SK-N-SH (cell line): ENCODE results near the gene PDE9A. TPM values are rescaled to one million over a fixed set of nuclear protein-coding genes. Genes with fewer than 3 reads are reported as not detected.

ENCODE experiments used
- CTCF ChIA-PET: fragments of 300-600, 350-600 bp; formaldehyde crosslinking; extraction: SDS; loops from one replicate; lab custom pipeline; 2021; lab: Yijun Ruan, JAX
- POLR2A ChIA-PET: fragments of 350-600 bp; sonication (Branson Sonifier 250); formaldehyde crosslinking; extraction: SDS; loops from one replicate; lab custom pipeline; 2020; ENCODE audit warnings: antibody characterized with exemption, inconsistent platforms; lab: Yijun Ruan, JAX
- DNase-seq: peaks from one replicate; pipeline ENCODE4 v3.0.0; 2012
- H2AFZ ChIP-seq: fragments of 200-600 bp; sonication (generic); 2 replicates; pipeline ENCODE4 v1.8.1; 2016; ENCODE audit warnings: antibody characterized with exemption, mild to moderate bottlenecking, low read depth
- H3F3A ChIP-seq: fragments of 200-600 bp; sonication (generic); replicated peaks from 2 replicates; pipeline ENCODE3; 2016; ENCODE audit warnings: antibody characterized with exemption, mild to moderate bottlenecking; ENCODE audit not compliant: insufficient read depth
- H3K27ac ChIP-seq, 2 experiments: fragments of 200-500 bp in 1 of 2; fragments of 200-600 bp in 1 of 2; sonication (Bioruptor generic) in 1 of 2; sonication (generic), shearing (Covaris generic) in 1 of 2; 2 replicates each; pipeline versions ENCODE4 v1.5.1 to v1.6.1; 2014 to 2016; ENCODE audit warnings: low read depth in 2 of 2, inconsistent platforms in 1 of 2, low read length in 1 of 2, mild to moderate bottlenecking in 1 of 2, mixed read lengths in 1 of 2
- H3K27me3 ChIP-seq: fragments of 200-600 bp; sonication (generic), shearing (Covaris generic); 2 replicates; pipeline ENCODE4 v1.6.1; 2016; ENCODE audit warnings: mixed run types; ENCODE audit not compliant: insufficient read depth
- H3K36me3 ChIP-seq, 2 experiments: fragments of 200-500 bp in 1 of 2; fragments of 200-600 bp in 1 of 2; sonication (Bioruptor generic) in 1 of 2; sonication (generic) in 1 of 2; replicated peaks in 1 of 2; 2 replicates each; pipeline versions ENCODE3 to v1.5.1; 2014 to 2016; ENCODE audit warnings: low read length in 1 of 2, mild to moderate bottlenecking in 1 of 2; ENCODE audit not compliant: insufficient read depth in 2 of 2, control insufficient read depth in 1 of 2
- H3K4me1 ChIP-seq, 2 experiments: fragments of 200-500 bp in 1 of 2; fragments of 200-600 bp in 1 of 2; sonication (Bioruptor generic) in 1 of 2; sonication (generic), shearing (Covaris generic) in 1 of 2; 2 replicates each; pipeline versions ENCODE4 v1.5.1 to v1.6.1; 2014 to 2016; ENCODE audit warnings: low read depth in 1 of 2, low read length in 1 of 2, mixed run types in 1 of 2; ENCODE audit not compliant: insufficient read depth in 2 of 2, control insufficient read depth in 1 of 2
- H3K4me2 ChIP-seq: fragments of 200-600 bp; sonication (generic), shearing (Covaris generic); 2 replicates; pipeline ENCODE4 v1.6.1; 2017; ENCODE audit warnings: mixed run types
- H3K4me3 ChIP-seq, 2 experiments: fragments of 200-500 bp in 1 of 2; fragments of 200-600 bp in 1 of 2; sonication (Bioruptor generic) in 1 of 2; sonication (generic), shearing (Covaris generic) in 1 of 2; 2 replicates each; pipeline versions ENCODE4 v1.5.1 to v1.8.1; 2014 to 2016; ENCODE audit warnings: low read depth in 2 of 2, inconsistent platforms in 1 of 2, low read length in 1 of 2, mild to moderate bottlenecking in 1 of 2, mixed read lengths in 1 of 2, moderate library complexity in 1 of 2
- H3K79me2 ChIP-seq: fragments of 200-600 bp; sonication (generic); 2 replicates; pipeline ENCODE4 v1.8.1; 2017; ENCODE audit warnings: mild to moderate bottlenecking; ENCODE audit not compliant: insufficient read depth
- H3K9ac ChIP-seq: fragments of 200-600 bp; sonication (generic); 2 replicates; pipeline ENCODE4 v1.6.1; 2017; ENCODE audit warnings: mixed run types
- H3K9me2 ChIP-seq: fragments of 200-600 bp; sonication (generic); 2 replicates; pipeline ENCODE4 v1.6.1; 2017; ENCODE audit warnings: mixed run types
- H3K9me3 ChIP-seq: fragments of 200-600 bp; sonication (generic); 2 replicates; pipeline ENCODE4 v1.6.1; 2017; ENCODE audit warnings: mixed run types, mild to moderate bottlenecking, moderate library complexity
- H4K20me1 ChIP-seq: fragments of 200-600 bp; sonication (generic); 2 replicates; pipeline ENCODE4 v1.6.1; 2017; ENCODE audit warnings: mild to moderate bottlenecking, mixed run types; ENCODE audit not compliant: insufficient read depth
- ELF1 ChIP-seq: IDR thresholded peaks from 2 replicates; pipeline ENCODE4 v1.4.0; 2012
- EP300 ChIP-seq, 2 experiments: IDR thresholded peaks; 2 replicates each; pipeline versions ENCODE4 v1.4.0 to v1.6.1; 2012; ENCODE audit warnings: borderline replicate concordance in 1 of 2, low read depth in 1 of 2, low read length in 1 of 2
- FOSL2 ChIP-seq: IDR thresholded peaks from 2 replicates; pipeline ENCODE4 v1.4.0; 2012; ENCODE audit warnings: low read depth, mild to moderate bottlenecking, moderate library complexity, borderline replicate concordance
- GABPA ChIP-seq: IDR thresholded peaks from 2 replicates; pipeline ENCODE4 v1.4.0; 2012; ENCODE audit warnings: low read depth, mild to moderate bottlenecking
- GATA2 ChIP-seq: sonication (generic); formaldehyde crosslinking; IDR thresholded peaks from 2 replicates; pipeline ENCODE4 v1.5.0; 2020; ENCODE audit warnings: mild to moderate bottlenecking, missing genetic modification reagents
- IRF3 ChIP-seq: fragments of 150-350 bp; IDR thresholded peaks from 2 replicates; pipeline ENCODE4 v1.6.1; 2016; ENCODE audit warnings: mild to moderate bottlenecking, low read depth, low read length
- MEF2A ChIP-seq: IDR thresholded peaks from 2 replicates; pipeline ENCODE4 v1.4.0; 2012; ENCODE audit warnings: low read depth, borderline replicate concordance
- NFIC ChIP-seq: IDR thresholded peaks from 2 replicates; pipeline ENCODE4 v1.4.0; 2012; ENCODE audit warnings: borderline replicate concordance
- POLR2AphosphoS5 ChIP-seq: IDR thresholded peaks from 2 replicates; pipeline ENCODE4 v1.6.1; 2012; ENCODE audit warnings: low read depth, low read length
- RCOR1 ChIP-seq: fragments of 150-350 bp; IDR thresholded peaks from 2 replicates; pipeline ENCODE4 v1.6.1; 2017; ENCODE audit warnings: antibody characterized with exemption, low read length
- REST ChIP-seq: IDR thresholded peaks from 2 replicates; pipeline ENCODE4 v1.6.1; 2012; ENCODE audit warnings: mild to moderate bottlenecking, low read depth, low read length, moderate library complexity
- RFX5 ChIP-seq: IDR thresholded peaks from 2 replicates; pipeline ENCODE4 v1.6.1; 2012; ENCODE audit warnings: mild to moderate bottlenecking, improper control_type of control experiment, low read length
- SIN3A ChIP-seq: IDR thresholded peaks from 2 replicates; pipeline ENCODE4 v1.6.1; 2012; ENCODE audit warnings: low read depth, mild to moderate bottlenecking, low read length, moderate library complexity, borderline replicate concordance
- SMC3 ChIP-seq: IDR thresholded peaks from 2 replicates; pipeline ENCODE4 v1.6.1; 2012; ENCODE audit warnings: low read depth, low read length, improper control_type of control experiment
- TAF1 ChIP-seq: IDR thresholded peaks from 2 replicates; pipeline ENCODE4 v1.6.1; 2012; ENCODE audit warnings: low read depth, mild to moderate bottlenecking, low read length, moderate library complexity, borderline replicate concordance
- TCF12 ChIP-seq: IDR thresholded peaks from 2 replicates; pipeline ENCODE4 v1.4.0; 2012
- YY1 ChIP-seq: IDR thresholded peaks from 2 replicates; pipeline ENCODE4 v1.4.0; 2012; ENCODE audit warnings: low read depth, mild to moderate bottlenecking
- WGBS: methylation state at CpG from one replicate; pipeline ENCODE4 v1.1.6; 2017; ENCODE audit warnings: low lambda C conversion rate; 5-methylcytosine and 5-hydroxymethylcytosine counted together
- polyA plus RNA-seq, 3 experiments: library from polyadenylated mRNA; depleted of rRNA; stranded (reverse); fragments of >200 nt; gene quantifications; 2 replicates each; pipeline ENCODE4 v1.2.3, GENCODE V29; 2012
- TF ChIP-seq, protein P1 (sequence below): IDR thresholded peaks from 2 replicates; pipeline ENCODE4 v1.4.0; 2012; ENCODE audit warnings: low read depth, borderline replicate concordance
- TF ChIP-seq, protein P2 (sequence below): IDR thresholded peaks from 2 replicates; pipeline ENCODE4 v1.4.0; 2012; ENCODE audit warnings: low read depth, borderline replicate concordance

PDE9A gene
- polyA plus RNA-seq, 1 of the 3 experiments (the other 2 are of a cell fraction) = 0.28 TPM

DNA sequence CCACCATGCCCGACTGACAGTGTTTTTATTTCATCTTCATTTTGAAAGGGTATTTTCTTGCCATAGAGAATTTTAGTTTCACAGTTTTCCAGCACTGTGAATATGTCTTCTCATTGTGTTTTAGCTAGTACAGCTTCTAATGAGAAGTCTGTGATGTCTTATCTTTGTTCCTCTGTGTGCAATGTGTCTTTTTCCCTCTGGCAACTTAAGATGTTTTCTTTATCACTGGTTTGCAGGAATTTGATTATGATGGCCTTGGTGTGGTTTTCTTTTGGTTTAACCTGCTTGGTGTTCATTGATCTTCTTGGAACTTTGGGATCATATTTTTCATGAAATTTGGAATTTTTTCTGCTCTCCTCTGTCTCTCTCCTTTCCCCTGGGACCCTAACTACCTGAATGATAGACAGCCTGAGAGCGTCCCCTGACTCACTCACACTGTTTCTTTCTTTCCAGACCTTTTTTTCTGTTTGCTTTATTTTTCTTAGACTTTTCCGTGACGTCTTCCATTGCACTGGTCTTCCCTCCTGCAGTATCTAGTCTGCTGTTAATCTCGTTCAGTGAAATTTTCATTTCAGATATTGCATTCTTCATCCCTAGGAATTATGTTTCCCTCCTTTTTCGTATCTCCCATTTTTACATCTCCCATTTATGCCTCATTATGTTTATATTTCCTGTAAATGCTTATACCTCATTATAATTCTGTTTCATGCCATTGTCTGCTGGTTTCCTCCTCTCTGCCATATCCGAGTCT is 48.5 kb downstream of the PDE9A start:
- Histone ChIP-seq H3K9me2 (no peaks in the 10 kb centered on the region), H3K27ac (no peak overlapping the region), H3K9me3 (no peaks in the 10 kb centered on the region), H2AFZ (no peak overlapping the region), H4K20me1 (no peaks in the 10 kb centered on the region), H3K79me2 (no peaks in the 10 kb centered on the region), H3K36me3 (no peaks in the 10 kb centered on the region), H3K27me3 (no peaks in the 10 kb centered on the region), H3K4me2 (no peak overlapping the region), H3K4me3 (no peak overlapping the region), H3F3A (no peaks in the 10 kb centered on the region), H3K9ac (no peak overlapping the region), H3K4me1 (no peaks in the 10 kb centered on the region)
- POLR2A ChIA-PET = no interaction called here
- no peak for DNase-seq
- no peak for TF ChIP-seq GABPA
- no peak for TF ChIP-seq RCOR1
- no peak for TF ChIP-seq NFIC
- TF ChIP-seq SMC3 = no peak
- no peak for TF ChIP-seq POLR2AphosphoS5
- no peak for TF ChIP-seq IRF3
- TF ChIP-seq, protein P1, sequence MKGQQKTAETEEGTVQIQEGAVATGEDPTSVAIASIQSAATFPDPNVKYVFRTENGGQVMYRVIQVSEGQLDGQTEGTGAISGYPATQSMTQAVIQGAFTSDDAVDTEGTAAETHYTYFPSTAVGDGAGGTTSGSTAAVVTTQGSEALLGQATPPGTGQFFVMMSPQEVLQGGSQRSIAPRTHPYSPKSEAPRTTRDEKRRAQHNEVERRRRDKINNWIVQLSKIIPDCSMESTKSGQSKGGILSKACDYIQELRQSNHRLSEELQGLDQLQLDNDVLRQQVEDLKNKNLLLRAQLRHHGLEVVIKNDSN = no peak
- TF ChIP-seq RFX5 = no peak
- no peak for TF ChIP-seq MEF2A
- TF ChIP-seq EP300 (IDR thresholded peaks at IDR 0.05; ENCODE audit: borderline replicate concordance in 1 of 2, low read depth in 1 of 2, low read length in 1 of 2) = no peak
- CTCF ChIA-PET = interaction anchor here (0.6 to 0.7 kb wide), 2 partner anchors 37 to 251 kb away, joined by 3 read pairs; no protein-coding TSS in a partner anchor
- 45% methylated on average over 7 of the region's 7 CpGs for WGBS

- CTCF ChIA-PET = no interaction called here
- TF ChIP-seq NFIC (no peak), TAF1 (no peak), GATA2 (CRISPR knock-in tag) (no peak), YY1 (no peak), MEF2A (no peak), ELF1 (no peak), TCF12 (no peak), REST (no peak), RCOR1 (no peak), FOSL2 (no peak), SIN3A (no peak)
- TF ChIP-seq, protein P1 = no peak
- TF ChIP-seq, protein P2, sequence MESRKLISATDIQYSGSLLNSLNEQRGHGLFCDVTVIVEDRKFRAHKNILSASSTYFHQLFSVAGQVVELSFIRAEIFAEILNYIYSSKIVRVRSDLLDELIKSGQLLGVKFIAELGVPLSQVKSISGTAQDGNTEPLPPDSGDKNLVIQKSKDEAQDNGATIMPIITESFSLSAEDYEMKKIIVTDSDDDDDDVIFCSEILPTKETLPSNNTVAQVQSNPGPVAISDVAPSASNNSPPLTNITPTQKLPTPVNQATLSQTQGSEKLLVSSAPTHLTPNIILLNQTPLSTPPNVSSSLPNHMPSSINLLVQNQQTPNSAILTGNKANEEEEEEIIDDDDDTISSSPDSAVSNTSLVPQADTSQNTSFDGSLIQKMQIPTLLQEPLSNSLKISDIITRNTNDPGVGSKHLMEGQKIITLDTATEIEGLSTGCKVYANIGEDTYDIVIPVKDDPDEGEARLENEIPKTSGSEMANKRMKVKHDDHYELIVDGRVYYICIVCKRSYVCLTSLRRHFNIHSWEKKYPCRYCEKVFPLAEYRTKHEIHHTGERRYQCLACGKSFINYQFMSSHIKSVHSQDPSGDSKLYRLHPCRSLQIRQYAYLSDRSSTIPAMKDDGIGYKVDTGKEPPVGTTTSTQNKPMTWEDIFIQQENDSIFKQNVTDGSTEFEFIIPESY = no peak
These were observed 49.3 kb downstream of the PDE9A start for GRCh38 chr21:42702720-42703119.

More at GRCh38 chr21:42702720-42703119, 49.3 kb downstream of the PDE9A start:
- no peak overlapping the region for H3K27ac ChIP-seq
- H3K36me3 ChIP-seq = no peaks in the 10 kb centered on the region
- no peak overlapping the region for H3K4me3 ChIP-seq
- no peaks in the 10 kb centered on the region for H4K20me1 ChIP-seq
- H3K79me2 ChIP-seq = no peaks in the 10 kb centered on the region
- H3F3A ChIP-seq = no peaks in the 10 kb centered on the region
- no peaks in the 10 kb centered on the region for H3K27me3 ChIP-seq
- no peak overlapping the region for H2AFZ ChIP-seq
- H3K4me1 ChIP-seq = no peaks in the 10 kb centered on the region
- no peaks in the 10 kb centered on the region for H3K9me3 ChIP-seq
- no peak overlapping the region for H3K4me2 ChIP-seq
- H3K9ac ChIP-seq = no peak overlapping the region
- POLR2A ChIA-PET = no interaction called here
- DNase-seq = no peak
- H3K9me2 ChIP-seq = no peaks in the 10 kb centered on the region
- 64% methylated on average over 9 of the region's 9 CpGs for WGBS
